A549 (cell line): ENCODE measurements around the gene FGF3.

Experiments
- CTCF ChIP-seq: fragments of >200 bp; sonication (Bioruptor Twin); formaldehyde crosslinking; IDR thresholded peaks from 3 replicates; pipeline ENCODE4 v1.5.1; 2016
- RAD21 ChIP-seq, 2 experiments: fragments of >200 bp in 1 of 2; sonication (Bioruptor Twin) in 1 of 2; formaldehyde crosslinking in 1 of 2; IDR thresholded peaks in 1 of 2; conservative IDR thresholded peaks in 1 of 2; 2 replicates in 1 of 2; 3 replicates in 1 of 2; pipeline ENCODE4 v1.6.1; 2012 to 2018; ENCODE audit warnings: inconsistent platforms in 1 of 2

DNA sequence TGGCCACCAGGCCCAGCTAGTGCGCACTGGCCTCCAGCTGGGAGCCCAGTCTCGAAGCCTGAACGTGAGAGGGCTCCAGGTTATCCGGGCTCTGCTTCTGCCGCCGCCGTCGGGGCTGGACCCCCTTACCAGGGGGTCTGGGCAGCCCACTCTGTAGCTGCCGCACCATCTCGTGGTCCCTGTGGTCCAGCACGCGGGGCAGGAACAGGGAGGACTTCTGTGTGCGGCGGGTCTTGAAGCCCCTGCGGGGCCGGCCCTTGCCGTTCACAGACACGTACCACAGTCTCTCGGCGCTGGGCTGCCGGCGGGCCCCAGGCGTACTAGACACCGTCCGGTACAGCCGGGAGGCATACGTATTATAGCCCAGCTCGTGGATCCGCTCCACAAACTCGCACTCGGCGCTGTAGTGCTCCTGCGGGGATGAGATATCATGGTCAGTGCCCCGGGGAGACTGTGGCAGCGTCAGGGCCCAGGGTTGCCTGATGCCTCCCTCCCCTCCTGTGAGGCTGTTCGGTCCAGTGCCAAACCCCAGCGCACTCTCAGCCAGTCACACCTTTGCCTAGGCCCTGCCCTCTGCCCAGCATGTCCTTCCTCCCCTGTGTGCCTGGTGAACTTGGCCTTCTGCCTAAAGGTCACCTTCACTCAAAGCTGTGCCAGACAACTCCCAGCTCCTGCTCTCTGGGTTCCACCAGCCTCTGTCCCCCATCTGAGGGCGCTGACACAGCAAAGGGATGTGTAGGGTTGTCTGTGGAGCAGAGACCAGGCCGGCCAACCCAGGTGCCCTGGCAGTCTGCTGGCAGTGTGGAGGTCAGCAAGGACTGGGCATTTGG, 8.7 kb downstream of the FGF3 start:
- TF ChIP-seq CTCF (no peak), RAD21 (conservative IDR thresholded peaks at IDR 0.05 in 1 of 2, IDR thresholded peaks at IDR 0.05 in 1 of 2) (no peak)
